Stimulated activated naive CD8-positive, alpha-beta T cell treated with anti-CD3 and anti-CD28 coated beads, Interleukin-15, Interleukin-2, amounts not matched to agents 100 U/mL and 50 U/mL, for 24 hours (primary cell): ENCODE measurements around the gene ZCCHC14.

ENCODE experiments used
- ATAC-seq: fragments of 150-1000 bp; cut with Tn5 transposase; one replicate; pipeline ENCODE4 v1.10.0; 2021
- DNase-seq: peaks from one replicate; pipeline ENCODE4 v3.0.0; 2021

Gene ZCCHC14

DNA sequence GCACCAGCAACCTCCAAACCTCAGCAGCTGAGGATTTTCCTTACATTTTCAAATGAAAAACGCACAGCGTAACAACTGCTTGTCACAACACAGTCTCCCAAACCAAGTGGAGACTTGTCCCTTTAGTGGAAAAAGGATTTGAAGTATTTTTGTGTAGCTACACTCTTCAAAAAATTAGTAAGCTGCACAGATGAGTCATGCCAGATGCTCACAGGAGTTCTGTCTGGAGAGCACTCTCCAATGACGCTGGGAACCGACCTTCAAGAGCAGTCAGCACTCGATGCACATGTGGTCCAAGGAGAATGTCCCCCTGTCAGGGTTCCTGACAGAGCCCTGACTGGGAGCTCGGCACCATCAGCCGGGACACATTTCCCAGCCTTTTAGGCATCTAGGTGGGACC, 60.9 kb downstream of the ZCCHC14 start:
- DNase-seq (no peak), ATAC-seq (no peak)

DNA sequence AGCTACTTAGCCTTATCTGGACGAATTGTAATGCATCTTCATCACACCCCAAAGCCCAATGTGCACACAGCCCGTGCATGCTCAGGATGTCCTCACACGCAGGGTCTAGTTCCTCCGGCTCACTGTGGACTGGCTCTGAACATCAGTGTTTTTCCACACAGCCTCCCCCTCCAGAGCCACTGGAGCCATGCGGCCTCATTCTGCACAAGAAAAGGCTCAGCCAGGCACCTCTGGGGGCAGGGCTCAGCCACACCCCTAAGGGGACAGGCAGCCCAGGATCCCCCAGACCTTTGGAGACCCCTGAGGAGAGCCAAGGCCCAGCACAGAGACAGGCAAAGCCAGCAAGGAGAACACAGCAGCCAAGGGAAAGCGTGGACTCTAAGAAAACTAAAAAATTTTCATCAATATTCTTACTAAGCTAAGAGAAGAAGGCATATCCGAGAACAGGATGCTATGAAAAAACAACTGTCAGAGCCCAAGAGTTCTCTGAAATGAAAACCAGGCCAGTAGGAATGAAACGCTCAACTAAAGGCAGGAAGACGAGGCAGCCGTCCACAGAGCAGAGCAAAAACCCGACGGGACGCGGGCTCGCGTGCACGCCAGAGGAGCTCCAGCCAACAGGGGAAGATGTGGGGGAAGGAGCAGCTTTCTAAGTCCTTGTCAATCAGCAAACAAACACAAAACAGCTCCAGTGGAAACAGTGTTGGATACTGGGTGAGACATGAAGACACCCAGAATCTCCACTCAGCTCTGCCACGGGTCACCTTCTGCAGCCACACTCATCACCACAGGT, 66.2 kb downstream of the ZCCHC14 start:
- no peak for DNase-seq
- ATAC-seq, result no peak

DNA sequence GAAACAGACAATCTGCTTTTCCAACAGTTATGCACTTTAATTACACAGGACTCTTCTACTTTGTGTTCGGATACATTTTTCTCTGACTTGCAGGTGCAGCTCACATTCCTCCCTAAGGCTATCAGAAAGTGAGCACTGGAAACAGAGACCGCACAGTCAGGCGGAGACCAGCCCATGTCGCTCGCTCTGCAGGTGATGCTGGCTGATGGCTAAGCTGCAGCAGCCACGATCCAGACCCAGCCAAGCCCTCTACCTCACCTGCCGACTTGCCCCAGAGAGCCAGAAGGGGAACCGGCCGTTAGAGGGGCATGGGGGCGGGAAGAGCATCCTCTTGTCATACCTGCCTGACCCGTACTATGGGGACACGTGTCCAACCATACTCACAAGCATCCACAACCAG, 66.9 kb downstream of the ZCCHC14 start:
- DNase-seq (no peak), ATAC-seq (no peak)

DNA sequence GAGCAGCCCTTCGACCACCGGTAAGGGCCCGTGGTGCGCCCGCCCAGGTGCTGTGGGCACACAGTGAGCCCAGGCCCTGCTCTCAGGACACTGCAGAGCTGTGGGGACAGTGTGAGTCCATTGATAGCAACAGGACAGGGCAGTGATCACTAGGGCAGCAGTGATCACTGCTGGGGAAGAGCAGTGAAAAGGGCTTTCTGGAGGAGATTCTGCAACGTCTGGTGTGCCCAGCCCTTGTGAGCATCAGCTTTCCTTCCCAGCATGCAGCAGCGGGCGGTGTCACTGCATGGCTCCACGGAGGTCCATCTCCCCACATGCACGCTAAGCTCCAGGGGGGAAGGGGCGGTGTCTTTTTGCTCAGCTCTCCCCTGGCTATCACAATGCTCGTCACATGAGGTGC, 68.6 kb downstream of the ZCCHC14 start:
- no peak for ATAC-seq
- no peak for DNase-seq

DNA sequence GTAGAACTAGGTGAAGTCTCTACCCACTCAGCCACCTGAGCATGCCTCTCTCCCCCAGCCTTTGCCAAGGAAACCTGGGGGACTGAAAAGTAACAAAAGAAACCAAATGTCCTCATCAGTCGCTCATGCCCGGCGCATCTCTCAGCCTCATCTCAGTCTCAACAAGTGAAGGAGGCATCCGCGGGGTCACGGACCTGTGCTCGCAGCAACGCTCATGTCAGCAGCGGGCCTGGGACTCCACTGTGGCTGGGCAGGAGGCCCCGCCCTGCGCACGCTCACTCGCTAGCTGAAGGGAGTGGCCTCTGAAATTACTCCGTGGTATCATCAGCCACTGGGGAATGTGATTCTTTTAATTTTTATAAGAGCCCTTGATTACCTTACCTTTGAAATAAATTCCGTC, 69.4 kb downstream of the ZCCHC14 start:
- no peak for ATAC-seq

DNA sequence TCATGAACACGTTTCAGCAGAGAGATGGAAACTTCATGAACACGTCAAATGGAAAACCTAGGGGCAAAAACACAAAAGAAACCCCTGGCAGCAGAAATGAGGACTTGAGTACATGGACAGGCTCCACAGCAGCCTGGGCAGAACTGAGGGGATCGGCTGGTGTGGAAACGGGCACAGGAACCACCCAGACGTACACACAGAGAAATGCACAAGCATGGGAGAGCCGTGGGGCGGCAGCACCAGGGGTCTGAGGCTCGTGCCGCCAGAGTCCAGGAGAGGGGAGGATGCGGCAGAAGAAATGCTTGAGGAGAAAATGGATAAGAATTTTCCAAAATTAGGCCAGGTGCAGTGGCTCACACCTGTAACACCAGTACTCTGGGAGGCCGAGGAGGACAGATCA, 70.7 kb downstream of the ZCCHC14 start:
- ATAC-seq, result no peak
- DNase-seq, result no peak

More for the DNA sequence above, 69.4 kb downstream of the ZCCHC14 start:
- no peak for DNase-seq

DNA sequence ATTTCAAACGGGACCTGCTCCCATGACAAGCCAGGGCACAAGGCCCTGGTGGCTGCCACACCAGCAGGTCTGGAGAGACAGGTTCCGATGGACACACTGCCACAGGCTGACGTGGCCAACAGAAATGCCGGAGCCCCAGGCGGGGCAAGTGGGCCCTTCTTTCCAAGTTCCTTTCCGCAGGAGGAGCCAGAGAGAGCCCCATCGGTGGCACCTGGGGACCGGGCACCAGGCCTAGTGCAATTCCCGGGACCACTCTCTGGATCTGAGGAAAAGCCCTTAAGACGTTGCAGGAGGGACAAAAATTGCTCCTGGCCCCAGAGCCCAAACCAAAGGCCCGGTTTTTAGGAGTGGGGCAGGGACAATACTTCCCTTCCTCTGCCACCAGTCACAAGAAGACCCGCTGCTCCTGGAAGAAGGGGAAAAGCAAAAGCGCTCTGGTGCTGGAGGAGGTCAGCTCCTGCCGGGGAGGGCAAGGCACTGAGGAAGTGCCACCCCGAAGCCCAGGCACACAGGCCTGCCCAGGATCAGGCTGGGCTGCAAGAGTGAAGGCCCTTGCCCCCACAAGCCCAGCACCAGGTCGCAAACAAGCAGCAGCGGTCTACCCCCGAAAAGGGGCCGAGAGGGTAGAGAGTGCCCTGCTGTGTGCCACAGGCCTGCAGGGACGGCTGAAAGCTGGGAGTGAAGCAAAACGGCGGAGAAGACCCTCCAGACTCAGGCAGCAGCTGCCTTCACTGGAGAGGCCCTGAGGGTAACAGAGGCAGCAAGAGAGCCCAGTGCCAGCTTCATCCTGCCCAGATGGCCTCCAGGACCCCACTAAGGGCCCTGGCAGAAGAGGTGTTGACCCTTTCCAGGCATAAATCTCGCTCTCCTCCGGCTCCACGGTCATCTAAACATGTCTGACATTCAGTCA, 71.6 kb downstream of the ZCCHC14 start:
- no peak for DNase-seq

DNA sequence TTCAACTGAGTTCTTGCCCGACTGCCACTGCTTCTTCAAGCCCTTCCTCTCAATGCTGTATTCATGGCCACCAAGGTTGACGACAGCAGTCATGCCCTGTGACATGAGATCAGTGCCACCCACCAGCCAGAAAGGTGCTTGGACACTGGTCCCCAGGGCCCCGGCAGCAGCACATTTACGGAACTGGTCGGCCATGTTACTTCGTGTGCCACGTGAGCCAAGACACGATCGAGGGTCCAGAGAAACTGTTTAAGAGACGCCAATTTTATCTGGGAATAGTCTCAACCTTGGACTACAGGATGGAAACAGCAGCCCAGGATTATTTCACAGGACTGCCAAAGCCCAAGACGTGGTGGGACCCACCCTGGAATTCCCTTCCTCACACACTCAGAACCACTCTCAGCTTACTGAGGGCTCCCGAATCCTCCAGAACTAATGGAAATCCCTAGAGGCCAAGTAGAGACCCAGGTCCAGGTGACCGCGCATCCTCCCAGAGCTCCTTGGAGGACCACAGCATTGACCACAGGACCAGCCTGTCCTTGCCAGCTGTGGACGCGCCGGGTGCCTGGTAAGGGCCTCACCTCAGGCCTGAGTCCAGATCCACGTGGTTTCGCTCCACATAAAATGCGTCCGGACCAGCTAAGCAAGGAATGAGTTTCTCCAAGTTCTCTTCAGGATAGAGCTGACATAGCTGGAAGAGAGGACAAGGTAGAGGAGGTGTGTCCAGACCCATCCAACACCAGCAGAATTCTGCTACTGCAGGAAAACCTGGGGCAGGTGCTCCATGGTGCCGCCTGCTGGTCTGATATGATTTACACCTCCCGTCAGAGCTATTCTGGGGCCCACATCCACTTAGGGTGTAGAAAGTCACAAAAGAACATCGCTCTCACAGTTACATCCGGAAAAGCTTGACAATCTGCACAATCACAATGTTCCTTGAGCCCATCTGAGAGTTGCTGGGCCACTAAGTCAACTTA, 72.5 kb downstream of the ZCCHC14 start:
- DNase-seq (no peak), ATAC-seq (no peak)

More for the DNA sequence above, 71.6 kb downstream of the ZCCHC14 start:
- ATAC-seq, result no peak

DNA sequence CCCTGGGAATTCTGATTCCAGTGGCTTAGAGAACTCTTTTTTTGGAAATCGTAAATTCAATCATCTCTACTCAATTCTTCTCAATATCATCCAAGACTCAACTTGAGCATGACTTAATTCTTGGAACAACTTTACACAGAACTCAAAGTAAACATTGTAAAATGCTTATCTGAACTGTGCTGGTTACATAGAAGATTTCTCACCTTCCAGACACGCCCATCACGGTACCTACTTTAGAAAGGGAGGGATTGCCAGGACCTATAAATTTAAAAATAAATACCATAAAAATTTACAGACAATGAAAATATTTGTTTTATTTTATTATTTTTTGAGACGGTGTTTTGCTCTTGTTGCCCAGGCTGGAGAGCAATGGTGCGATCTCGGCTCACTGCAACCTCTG, 74.2 kb downstream of the ZCCHC14 start:
- DNase-seq (no peak), ATAC-seq (no peak)

DNA sequence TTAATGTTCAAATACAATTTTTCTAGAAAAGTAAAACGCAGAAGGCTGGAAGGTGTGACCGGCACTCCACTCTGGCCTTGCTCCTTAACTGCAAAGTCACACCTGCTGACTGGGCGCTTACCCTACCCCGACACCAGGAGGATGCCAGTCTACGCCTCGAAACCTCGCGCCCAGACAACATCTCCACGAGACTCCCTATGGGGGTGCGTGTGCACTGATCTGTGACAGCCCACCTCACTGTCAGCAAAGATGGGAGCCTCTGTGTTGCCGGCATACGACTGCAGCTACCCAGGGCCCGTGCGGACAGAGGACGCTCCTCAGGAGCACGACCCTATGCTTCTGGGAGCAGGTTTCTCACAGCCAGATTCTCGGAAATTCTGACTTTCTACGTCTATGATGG, 74.6 kb downstream of the ZCCHC14 start:
- no peak for DNase-seq
- ATAC-seq, result no peak

DNA sequence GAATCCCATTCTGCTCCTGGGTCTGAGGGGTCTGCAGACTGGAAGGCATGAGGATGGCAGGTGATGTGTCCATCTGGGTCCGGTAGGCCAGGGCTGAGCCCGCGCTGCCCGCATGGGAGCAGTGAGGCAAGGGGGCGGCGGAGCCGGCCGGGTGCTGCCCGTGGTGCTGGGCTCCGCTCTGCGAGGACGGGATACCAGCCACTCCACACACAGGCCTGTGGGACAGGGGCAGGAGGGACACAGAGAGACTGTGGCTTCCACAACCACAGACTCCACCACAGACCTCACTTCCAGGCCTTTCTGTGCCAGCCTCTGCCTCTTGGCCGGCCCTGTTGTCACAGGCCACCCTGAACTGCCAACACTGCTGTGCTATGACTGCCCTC, 75.3 kb downstream of the ZCCHC14 start:
- ATAC-seq (no peak), DNase-seq (no peak)

DNA sequence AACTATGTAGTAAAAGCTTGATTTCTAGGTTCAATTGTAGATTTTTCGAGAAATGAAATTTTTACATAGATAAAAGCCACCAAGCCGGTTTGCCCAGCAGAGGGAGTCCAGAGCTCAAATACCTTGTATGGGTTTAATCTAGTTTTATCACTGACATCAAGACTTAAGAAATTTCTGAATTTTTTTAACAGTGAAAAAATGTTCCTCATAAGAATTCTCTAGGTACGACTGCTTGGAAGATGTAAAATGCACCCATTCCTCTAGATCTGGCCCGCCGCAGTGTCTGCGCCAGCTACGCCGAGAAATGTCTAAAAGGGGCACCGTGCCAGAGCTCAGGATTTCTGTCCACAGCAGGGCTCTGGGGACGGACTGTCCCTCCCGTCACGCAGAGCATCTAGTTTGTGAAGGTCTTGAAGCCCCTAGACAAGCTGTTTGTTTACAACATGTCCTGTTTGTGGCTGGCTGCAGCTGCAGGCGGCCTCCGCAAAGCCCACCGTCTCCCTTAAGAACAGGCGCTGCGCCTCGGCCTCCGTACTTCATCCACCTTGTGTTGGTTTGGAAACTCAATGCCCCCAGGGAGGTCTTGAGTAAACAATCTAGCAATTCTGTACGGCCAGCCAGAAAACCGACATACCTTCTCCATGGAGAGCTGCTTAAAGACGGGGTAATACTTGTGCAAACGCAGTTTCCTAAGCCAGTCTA, 75.8 kb downstream of the ZCCHC14 start:
- peak; percentile 45 for DNase-seq
- ATAC-seq, result no peak

DNA sequence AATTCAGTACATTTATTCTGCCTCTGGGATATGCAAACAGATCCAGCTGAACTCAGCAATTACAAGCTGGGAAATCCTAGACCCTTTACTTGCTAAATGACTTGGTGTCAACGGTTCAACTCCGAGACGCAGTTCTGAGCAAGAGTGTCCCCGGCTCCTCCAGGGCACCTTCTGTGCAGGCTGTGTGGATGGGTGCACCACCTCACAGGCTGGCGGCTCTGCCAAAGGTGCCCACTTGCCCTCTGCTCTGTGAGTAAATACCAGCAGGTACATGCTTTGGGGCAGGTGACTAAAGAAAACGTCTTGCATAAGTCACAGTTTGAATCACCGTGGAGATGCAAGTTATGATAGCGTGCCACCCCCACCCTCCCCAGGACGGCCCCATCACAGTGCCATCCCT, 77.4 kb downstream of the ZCCHC14 start:
- ATAC-seq, result no peak
- no peak for DNase-seq

DNA sequence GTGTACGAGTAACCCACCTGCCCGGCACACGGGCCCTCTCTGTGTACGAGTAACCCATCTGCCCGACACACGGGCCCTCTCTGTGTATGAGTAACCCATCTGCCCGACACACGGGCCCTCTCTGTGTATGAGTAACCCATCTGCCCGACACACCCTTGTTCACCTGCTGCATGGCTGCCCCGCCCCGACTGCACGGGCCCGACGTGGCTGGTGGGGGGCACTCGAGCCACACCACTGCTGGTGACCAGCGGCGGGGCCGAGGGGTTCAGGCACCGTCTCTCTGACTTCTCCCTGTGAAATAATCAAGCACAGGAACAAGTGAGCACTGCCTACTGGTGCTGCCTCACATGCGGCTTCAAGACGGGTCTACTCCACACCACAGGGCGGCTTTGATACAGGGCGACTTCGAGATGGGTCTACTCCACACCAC, 78.6 kb downstream of the ZCCHC14 start:
- no peak for DNase-seq
- no peak for ATAC-seq

DNA sequence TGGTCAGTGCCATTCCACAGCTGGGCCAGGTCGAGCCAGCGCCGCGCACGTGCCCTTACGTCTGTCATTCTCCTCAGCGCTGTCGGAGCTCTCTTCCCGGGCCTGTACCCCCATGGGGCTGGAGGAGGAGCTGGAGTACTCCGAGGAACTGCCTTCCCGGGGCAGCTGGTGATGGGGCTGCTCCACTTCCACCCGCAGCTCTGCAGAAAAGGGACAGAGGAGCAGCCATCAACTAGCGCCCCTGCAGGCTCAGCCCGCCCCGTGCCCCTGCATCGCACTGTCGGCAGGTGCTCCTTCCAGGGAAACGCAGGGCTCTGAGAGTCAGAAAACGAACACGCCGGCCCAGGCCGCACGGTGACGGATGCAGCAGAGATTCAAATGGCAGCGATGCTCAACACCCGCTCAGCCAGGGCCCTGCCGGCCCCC, 79.8 kb downstream of the ZCCHC14 start:
- DNase-seq (no peak), ATAC-seq (no peak)

DNA sequence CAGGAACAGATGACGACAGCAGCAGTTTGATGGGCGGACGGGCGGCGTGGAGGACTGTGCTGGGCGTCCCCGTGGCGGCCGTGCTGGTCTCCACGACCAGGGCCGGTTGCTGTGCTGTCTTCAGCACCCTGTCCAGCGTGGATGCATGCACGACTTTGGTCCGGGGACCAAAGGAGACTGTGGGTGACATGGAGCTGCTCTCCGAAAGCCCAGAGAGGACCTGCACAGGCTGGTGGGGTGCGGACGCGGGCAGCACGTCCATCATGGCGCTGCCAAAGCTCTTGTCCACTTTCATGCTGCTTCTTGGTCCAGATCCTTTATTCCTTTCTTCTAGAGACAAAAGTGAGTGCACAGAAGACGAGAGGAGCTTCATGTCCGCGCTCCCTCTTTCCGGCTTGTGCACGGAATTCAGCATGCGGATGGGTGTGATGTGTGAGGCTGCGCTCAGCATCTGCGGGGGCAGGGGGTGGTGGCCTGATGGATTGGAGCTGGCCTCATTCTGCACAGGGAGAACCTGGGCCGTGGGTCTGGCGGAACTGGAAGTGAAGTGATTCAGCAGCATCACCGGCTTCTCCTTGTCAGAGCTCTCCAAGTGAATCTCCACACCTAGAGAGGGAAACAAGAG, 80.3 kb downstream of the ZCCHC14 start:
- ATAC-seq (no peak), DNase-seq (no peak)

DNA sequence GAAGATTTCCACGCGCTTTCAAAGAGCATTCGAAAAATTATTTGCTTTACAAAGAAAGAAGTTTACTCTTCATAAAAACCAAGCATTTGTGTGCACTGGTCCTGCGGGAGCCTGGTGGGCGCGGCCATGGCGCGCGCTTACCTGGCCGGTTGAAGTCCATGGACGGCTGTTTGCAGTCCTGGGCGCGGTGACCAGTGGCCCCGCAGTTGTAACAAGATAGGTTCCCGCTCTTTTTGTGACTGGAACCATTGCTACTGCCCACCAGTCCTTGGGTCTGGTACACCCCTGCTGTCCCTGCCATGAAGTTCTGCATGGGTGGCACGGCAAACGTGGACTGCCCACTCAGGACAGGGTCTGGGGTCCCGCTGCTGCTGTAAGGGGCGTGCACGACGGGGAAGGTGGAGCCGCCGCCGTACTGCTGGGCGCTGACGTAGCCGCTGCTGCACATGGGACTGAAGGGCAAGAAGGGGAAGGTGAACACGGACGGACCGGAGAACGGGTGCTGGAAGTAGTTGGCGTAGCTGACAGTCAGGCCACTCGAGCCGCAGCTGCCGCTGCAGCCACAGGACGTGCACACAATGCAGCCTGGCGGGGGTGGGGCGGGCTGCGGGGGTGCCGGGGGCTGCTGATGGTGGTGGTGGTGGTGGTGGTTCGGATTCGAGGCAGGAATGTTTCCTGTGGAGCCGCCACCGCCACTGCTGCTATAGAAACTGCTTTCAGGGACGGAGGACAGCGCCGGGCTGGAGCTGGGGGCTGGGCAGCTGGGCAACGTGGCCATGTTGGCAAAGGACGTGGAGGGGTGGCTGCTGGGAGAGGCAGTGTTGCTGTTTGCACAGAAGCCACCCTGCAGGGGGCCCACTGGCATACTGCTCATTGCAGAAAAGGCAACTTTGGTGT, 81.2 kb downstream of the ZCCHC14 start:
- DNase-seq, result no peak
- no peak for ATAC-seq

DNA sequence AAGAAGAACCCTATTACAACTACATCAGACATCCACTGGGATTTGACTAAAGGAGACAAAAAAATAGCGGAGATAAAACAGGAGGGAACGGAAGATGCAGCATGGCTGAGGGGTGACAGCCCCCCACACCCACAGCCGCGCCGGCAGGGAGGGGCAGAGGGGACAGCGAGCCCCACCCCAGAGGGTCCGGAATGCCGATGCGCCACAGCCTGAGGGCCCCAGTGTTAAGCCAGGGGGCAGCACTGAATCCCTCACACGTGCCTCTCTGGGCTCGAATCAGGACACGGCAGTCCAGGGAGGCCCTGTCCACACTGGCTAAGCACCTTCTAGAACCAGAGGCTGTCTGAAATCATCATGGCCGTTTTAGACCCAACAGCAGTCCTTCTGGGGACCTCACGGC, 81.9 kb downstream of the ZCCHC14 start:
- DNase-seq, result no peak
- ATAC-seq, result no peak

DNA sequence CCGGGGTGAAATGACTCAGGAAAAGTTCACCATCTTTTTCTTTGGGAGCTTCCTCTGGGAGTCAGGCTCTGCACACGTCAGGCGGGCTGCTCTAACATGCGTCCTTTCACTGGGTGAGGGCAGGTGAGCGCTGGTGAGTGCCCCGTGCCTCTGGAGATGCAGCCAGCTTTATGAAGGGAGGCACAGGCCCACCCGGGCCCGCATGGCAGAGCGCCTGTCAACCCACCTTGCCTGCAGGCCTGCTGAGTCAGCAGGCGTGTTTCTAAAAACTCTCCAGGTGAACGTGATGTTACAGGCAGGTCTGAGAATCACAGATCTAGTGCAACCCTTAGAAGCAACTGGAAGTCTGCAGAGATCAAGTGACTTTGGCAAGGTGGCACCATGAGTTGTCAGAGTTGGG, 82.3 kb downstream of the ZCCHC14 start:
- DNase-seq, result no peak
- no peak for ATAC-seq

DNA sequence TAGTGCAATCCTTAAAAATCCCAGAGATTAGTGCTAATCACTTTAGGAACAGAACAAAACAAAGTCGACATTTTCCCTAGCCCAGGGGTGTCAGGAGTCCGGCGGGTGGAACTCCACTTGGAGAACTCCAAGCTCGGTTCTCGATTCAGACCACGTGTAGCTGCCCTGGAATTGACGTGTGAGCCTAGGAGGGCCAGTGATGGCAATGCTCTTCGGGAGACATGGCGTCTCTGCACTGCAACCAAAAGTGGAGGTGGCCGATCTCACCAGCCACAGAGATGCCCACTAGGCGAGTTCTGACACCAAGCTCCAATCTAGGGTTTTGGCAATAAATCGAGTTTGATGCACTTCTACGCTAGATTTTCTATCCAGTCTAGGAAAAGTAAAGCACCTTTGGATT, 83.0 kb downstream of the ZCCHC14 start:
- no peak for DNase-seq
- no peak for ATAC-seq
